Measurements from ENCODE around the gene GOT1. TPM values are rescaled to one million over a fixed set of nuclear protein-coding genes. Genes with fewer than 3 reads are reported as not detected.

The GOT1 gene
- total and polyA plus RNA-seq, 2 donors from 2014 or later = 73.2 to 241 TPM

DNA sequence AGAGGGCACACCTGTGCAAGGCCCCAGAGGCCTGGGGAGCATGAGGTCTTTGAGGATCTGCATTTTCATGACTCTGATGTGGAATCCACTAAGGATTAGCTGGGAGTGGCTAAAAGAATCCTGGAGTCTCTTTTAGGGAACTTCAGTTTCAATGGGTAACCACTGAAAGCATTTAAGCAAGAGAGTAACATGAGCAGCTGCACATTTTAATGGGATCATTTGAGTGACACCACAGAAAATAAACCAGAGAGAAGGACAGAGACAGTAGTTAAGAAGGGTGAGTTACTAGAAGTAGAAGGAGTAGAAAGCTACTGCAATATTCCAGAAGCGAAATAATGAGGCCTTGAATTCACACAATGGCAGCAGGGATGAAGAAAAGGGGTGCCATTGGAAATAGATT is 5.2 kb downstream of the GOT1 start:
- DNase-seq (no peak), FAIRE-seq (no peak)
- intact Hi-C loops (cut with DNase I) = loop anchor here (10.0 kb wide), 1 partner anchor 190 kb away; no protein-coding TSS in a partner anchor

DNA sequence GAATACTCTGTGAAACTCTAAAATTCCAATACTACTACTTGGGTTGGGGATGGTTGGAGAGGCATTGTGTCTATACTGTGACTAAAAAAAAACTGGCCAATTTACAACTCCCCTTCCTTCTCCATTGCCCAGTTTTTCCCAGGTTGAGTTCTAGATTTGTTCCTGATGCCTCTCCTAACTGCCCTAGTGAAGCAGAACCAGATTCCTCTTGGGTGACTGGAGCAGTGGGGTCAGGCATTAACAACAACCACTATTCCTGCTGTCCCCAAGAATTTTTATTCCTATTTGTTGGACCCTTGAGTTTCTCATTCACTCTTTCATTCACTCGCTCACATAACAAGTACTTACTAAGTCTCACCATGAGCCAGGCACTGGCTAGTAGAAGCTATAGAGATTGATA is 5.8 kb downstream of the GOT1 start:
- Histone ChIP-seq H3K4me1 (ENCODE audit: control insufficient read depth in 2 of 3, insufficient read depth in 2 of 3, low read depth in 1 of 3, low read length in 3 of 3) (peaks cover 0 to 21% (median 10%) of the 10 kb centered on the region in 3 donors), H3K27me3 (ENCODE audit: control insufficient read depth, insufficient read depth, low read length) (no peaks in the 10 kb centered on the region), H3K27ac (ENCODE audit: low read depth in 2 of 2, low read length in 2 of 2) (no peak overlapping the region), H3K4me3 (ENCODE audit: low read length in 3 of 3) (no peak overlapping the region), H3K36me3 (ENCODE audit: control insufficient read depth in 2 of 3, insufficient read depth in 3 of 3, low read length in 3 of 3) (peaks cover 2 to 29% (median 14%) of the 10 kb centered on the region in 3 donors), H3K9me3 (ENCODE audit: control insufficient read depth in 2 of 3, insufficient read depth in 1 of 3, low read length in 3 of 3) (no peaks in the 10 kb centered on the region), H3K9ac (ENCODE audit: low read length in 3 of 3) (no peak overlapping the region)
- DNase-seq (no peak), FAIRE-seq (no peak)
- TF ChIP-seq, protein P1, sequence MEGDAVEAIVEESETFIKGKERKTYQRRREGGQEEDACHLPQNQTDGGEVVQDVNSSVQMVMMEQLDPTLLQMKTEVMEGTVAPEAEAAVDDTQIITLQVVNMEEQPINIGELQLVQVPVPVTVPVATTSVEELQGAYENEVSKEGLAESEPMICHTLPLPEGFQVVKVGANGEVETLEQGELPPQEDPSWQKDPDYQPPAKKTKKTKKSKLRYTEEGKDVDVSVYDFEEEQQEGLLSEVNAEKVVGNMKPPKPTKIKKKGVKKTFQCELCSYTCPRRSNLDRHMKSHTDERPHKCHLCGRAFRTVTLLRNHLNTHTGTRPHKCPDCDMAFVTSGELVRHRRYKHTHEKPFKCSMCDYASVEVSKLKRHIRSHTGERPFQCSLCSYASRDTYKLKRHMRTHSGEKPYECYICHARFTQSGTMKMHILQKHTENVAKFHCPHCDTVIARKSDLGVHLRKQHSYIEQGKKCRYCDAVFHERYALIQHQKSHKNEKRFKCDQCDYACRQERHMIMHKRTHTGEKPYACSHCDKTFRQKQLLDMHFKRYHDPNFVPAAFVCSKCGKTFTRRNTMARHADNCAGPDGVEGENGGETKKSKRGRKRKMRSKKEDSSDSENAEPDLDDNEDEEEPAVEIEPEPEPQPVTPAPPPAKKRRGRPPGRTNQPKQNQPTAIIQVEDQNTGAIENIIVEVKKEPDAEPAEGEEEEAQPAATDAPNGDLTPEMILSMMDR (IDR thresholded peaks at IDR 0.05; ENCODE audit: borderline replicate concordance, extremely low read depth, insufficient read depth) = no peak
- intact Hi-C loops (cut with DNase I) = loop anchor here (10.0 kb wide), 1 partner anchor 190 kb away; no protein-coding TSS in a partner anchor

More for the DNA sequence above, 5.2 kb downstream of the GOT1 start:
- TF ChIP-seq, protein P1 (IDR thresholded peaks at IDR 0.05; ENCODE audit: borderline replicate concordance, extremely low read depth, insufficient read depth) = no peak
- Histone ChIP-seq H3K36me3 (ENCODE audit: control insufficient read depth in 2 of 3, insufficient read depth in 3 of 3, low read length in 3 of 3) (peaks cover 2 to 23% (median 10%) of the 10 kb centered on the region in 3 donors), H3K27me3 (ENCODE audit: control insufficient read depth, insufficient read depth, low read length) (no peaks in the 10 kb centered on the region), H3K4me1 (ENCODE audit: control insufficient read depth in 2 of 3, insufficient read depth in 2 of 3, low read depth in 1 of 3, low read length in 3 of 3) (peaks cover 0 to 21% (median 10%) of the 10 kb centered on the region in 3 donors), H3K27ac (ENCODE audit: low read depth in 2 of 2, low read length in 2 of 2) (peak overlapping the region in 1 of 2 donors; percentile 7), H3K4me3 (ENCODE audit: low read length in 3 of 3) (no peak overlapping the region), H3K9me3 (ENCODE audit: control insufficient read depth in 2 of 3, insufficient read depth in 1 of 3, low read length in 3 of 3) (no peaks in the 10 kb centered on the region), H3K9ac (ENCODE audit: low read length in 3 of 3) (no peak overlapping the region)

DNA sequence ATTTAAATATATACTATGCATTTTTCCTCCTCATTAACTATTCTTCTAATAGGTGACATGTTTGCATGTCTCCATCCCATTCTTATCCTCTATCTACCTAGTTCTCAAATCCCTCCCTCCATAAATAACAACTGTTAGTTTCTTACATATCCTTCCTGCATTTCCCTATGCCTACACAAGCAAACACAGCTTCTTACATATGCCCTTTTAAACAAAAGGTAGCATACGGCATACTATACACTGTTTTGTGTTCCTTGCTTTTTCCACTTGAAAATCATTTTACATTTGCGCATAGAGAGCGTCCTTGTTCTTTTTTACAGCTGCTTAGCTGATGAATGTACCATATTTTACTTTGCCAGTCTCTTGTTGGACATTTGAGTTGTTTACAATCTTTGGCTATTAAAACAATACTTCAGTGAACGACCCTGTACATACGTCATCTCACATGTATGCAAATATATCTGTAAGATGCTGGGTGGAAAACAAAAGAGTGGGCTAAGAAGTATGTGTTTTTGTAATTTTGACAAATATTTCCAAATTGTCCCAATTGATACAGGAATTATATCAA is 7.8 kb downstream of the GOT1 start:
- peaks cover 5 to 31% (median 24%) of the 10 kb centered on the region in 3 donors for H3K36me3 ChIP-seq (ENCODE audit: control insufficient read depth in 2 of 3, insufficient read depth in 3 of 3, low read length in 3 of 3)
- H3K9ac ChIP-seq (ENCODE audit: low read length in 3 of 3) = no peak overlapping the region
- TF ChIP-seq, protein P1 (IDR thresholded peaks at IDR 0.05; ENCODE audit: borderline replicate concordance, extremely low read depth, insufficient read depth) = no peak
- no peaks in the 10 kb centered on the region for H3K27me3 ChIP-seq (ENCODE audit: control insufficient read depth, insufficient read depth, low read length)
- no peak overlapping the region for H3K27ac ChIP-seq (ENCODE audit: low read depth in 2 of 2, low read length in 2 of 2)
- H3K4me1 ChIP-seq (ENCODE audit: control insufficient read depth in 2 of 3, insufficient read depth in 2 of 3, low read depth in 1 of 3, low read length in 3 of 3) = peaks cover 0 to 21% (median 8%) of the 10 kb centered on the region in 3 donors
- no peak overlapping the region for H3K4me3 ChIP-seq (ENCODE audit: low read length in 3 of 3)
- no peaks in the 10 kb centered on the region for H3K9me3 ChIP-seq (ENCODE audit: control insufficient read depth in 2 of 3, insufficient read depth in 1 of 3, low read length in 3 of 3)
- intact Hi-C loops (cut with DNase I) = loop anchor here (10.0 kb wide), 1 partner anchor 192 kb away; no protein-coding TSS in a partner anchor
- FAIRE-seq (no peak), DNase-seq (no peak)

Measured in kidney (tissue), 14 donors.